G401.6 (cell line): Measurements from ENCODE around the gene TBC1D22A.

Experiments used
- FAIRE-seq: peaks from 2 replicates; lab custom pipeline; 2012; peaks lifted over from hg19 to GRCh38; lab: Jason Lieb, UNC

Gene TBC1D22A

GRCh38 chr22:47144791-47145425, 382.5 kb downstream of the TBC1D22A start:
- FAIRE-seq, result no peak

GRCh38 chr22:47145883-47146282, 383.4 kb downstream of the TBC1D22A start:
- FAIRE-seq, result no peak

- FAIRE-seq, result no peak
These were observed 383.9 kb downstream of the TBC1D22A start for GRCh38 chr22:47146391-47146790.

- no peak for FAIRE-seq
These were observed 384.5 kb downstream of the TBC1D22A start for GRCh38 chr22:47146941-47147340.

- FAIRE-seq, result no peak
These were observed 385.1 kb downstream of the TBC1D22A start for GRCh38 chr22:47147572-47147971.

- FAIRE-seq, result no peak
These were observed 386.1 kb downstream of the TBC1D22A start for GRCh38 chr22:47148510-47148909.

- FAIRE-seq, result no peak
These were observed 386.7 kb downstream of the TBC1D22A start for GRCh38 chr22:47148956-47149728.

GRCh38 chr22:47149976-47150375, 387.5 kb downstream of the TBC1D22A start:
- no peak for FAIRE-seq

- FAIRE-seq, result no peak
These were observed 388.0 kb downstream of the TBC1D22A start for GRCh38 chr22:47150426-47150825.

- FAIRE-seq, result no peak
These were observed 388.6 kb downstream of the TBC1D22A start for GRCh38 chr22:47151064-47151463.

GRCh38 chr22:47151490-47151889, 389.0 kb downstream of the TBC1D22A start:
- FAIRE-seq, result no peak

GRCh38 chr22:47152236-47152635, 389.8 kb downstream of the TBC1D22A start:
- FAIRE-seq, result no peak

GRCh38 chr22:47152938-47153337, 390.5 kb downstream of the TBC1D22A start:
- no peak for FAIRE-seq

GRCh38 chr22:47153854-47154525, 391.5 kb downstream of the TBC1D22A start:
- FAIRE-seq, result no peak

GRCh38 chr22:47154621-47155081, 392.2 kb downstream of the TBC1D22A start:
- no peak for FAIRE-seq

- no peak for FAIRE-seq
These were observed 392.9 kb downstream of the TBC1D22A start for GRCh38 chr22:47155131-47155885.

- FAIRE-seq, result no peak
These were observed 393.5 kb downstream of the TBC1D22A start for GRCh38 chr22:47155912-47156311.

GRCh38 chr22:47156352-47157092, 394.1 kb downstream of the TBC1D22A start:
- no peak for FAIRE-seq

- FAIRE-seq, result no peak
These were observed 394.6 kb downstream of the TBC1D22A start for GRCh38 chr22:47157093-47157420.

GRCh38 chr22:47157486-47158270, 395.2 kb downstream of the TBC1D22A start:
- no peak for FAIRE-seq

GRCh38 chr22:47158457-47158856, 396.0 kb downstream of the TBC1D22A start:
- no peak for FAIRE-seq
